SH-SY5Y (cell line): ENCODE data around the gene SND1.

ENCODE experiments used
- GATA2 ChIP-seq: IDR thresholded peaks from 2 replicates; pipeline ENCODE4 v1.6.1; 2011; ENCODE audit warnings: mild to moderate bottlenecking, low read depth, low read length
- GATA3 ChIP-seq: IDR thresholded peaks from 2 replicates; pipeline ENCODE4 v1.6.1; 2011; ENCODE audit warnings: low read depth, mild to moderate bottlenecking, low read length, moderate library complexity

DNA sequence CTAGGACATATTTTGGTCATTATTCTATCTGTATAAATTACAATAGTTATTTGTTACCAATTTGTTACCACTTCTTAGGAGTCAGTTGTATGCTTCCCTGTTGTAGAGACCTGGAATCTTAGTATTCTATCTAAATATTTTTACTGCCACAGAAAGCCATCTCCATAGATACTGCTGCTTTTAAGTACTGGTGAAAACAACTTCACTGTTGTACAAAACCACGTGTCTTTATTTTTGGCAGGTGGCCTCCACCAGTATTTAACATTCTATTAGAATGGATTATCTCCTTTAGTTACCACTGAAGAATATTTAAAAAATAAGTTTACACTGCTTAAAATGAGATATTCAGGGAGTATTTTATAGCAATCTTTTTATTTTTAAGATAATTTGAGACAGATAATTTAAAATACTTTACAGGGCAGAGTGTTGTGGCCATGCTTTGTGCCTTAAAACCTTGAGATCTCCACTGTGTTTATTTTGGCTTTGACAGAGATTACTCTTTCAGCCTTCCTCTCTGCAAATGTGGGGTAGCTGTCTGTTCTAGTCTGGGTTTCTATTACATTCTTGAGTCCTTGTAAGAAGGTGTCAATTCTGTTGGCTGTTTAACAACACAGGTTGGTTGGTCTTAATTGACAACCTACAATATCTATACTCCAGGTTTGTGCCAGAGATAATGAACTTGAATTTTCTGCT is 193.7 kb downstream of the SND1 start:
- TF ChIP-seq GATA2 (no peak), GATA3 (no peak)
